LNCaP clone FGC (cell line): Measurements from ENCODE around the gene CYP4F12.

Experiments
- DNase-seq: peaks from one replicate; pipeline ENCODE4 v3.0.0-alpha.2; 2011; ENCODE audit warnings: low read depth
- H3K4me3 ChIP-seq: 2 replicates; pipeline ENCODE4 v1.5.1; 2011; ENCODE audit warnings: mild to moderate bottlenecking, low read depth, low read length, control low read depth
- TF ChIP-seq, protein P1 (sequence below): IDR thresholded peaks from 2 replicates; pipeline ENCODE4 v1.5.1; 2012; ENCODE audit warnings: mild to moderate bottlenecking; ENCODE audit not compliant: control insufficient read depth, insufficient read depth; ENCODE audit errors: extremely low read depth

Gene CYP4F12

DNA sequence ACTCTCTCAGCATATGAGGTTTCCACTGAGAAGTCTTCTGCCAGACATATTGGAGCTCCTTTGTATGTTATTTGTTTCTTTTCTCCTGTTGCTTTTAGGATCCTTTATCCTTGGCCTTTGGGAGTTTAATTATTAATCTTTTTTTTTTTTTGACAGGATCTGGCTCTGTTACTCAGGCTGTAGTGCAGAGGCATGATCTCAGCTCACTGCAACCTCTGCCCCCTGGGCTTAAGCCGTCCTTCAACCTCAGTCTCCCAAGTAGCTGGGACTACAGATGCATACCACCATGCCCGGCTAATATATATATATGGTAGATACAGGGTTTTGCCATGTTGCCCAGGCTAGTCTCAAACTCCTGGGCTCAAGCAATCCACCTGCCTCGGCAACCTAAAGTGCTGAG, 38.8 kb upstream of the CYP4F12 start:
- TF ChIP-seq, protein P1, sequence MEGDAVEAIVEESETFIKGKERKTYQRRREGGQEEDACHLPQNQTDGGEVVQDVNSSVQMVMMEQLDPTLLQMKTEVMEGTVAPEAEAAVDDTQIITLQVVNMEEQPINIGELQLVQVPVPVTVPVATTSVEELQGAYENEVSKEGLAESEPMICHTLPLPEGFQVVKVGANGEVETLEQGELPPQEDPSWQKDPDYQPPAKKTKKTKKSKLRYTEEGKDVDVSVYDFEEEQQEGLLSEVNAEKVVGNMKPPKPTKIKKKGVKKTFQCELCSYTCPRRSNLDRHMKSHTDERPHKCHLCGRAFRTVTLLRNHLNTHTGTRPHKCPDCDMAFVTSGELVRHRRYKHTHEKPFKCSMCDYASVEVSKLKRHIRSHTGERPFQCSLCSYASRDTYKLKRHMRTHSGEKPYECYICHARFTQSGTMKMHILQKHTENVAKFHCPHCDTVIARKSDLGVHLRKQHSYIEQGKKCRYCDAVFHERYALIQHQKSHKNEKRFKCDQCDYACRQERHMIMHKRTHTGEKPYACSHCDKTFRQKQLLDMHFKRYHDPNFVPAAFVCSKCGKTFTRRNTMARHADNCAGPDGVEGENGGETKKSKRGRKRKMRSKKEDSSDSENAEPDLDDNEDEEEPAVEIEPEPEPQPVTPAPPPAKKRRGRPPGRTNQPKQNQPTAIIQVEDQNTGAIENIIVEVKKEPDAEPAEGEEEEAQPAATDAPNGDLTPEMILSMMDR = no peak
- H3K4me3 ChIP-seq = no peak overlapping the region
- DNase-seq = no peak

DNA sequence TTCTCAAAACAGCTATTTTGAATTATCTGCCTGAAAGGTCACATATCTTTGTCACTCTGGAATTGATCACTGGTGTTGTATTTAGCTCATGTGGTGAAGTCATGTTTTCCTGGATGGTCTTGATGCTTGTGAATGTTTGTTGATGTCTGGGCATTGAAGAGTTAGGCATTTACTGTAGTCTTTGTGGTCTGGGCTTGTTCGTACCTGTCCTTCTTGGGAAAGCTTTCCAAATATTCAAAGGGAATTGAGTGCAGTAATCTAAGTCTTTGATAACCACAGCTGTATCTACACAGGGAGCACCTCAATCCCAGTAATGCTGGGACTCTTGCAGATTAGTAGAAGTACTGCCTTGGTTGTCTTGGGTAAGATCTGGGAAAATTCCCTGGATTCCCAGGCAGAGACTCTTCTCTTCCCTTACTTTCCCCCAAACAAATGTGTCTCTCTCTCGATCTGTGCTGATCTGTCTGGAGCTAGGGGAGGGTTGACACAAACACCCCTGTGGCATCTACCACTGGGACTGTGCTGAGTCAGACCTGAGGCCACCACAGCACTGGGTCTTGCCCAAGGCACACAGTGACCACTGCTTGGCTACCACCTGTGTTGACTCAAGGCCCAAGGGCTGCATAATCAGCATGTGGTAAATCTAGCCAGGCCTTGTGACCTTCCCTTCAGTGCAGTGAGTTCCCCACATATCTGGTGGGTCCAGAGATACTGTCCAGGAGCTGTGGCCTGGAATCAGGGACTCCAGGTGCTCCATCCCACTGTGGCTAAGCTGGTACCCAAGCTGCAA, 37.7 kb upstream of the CYP4F12 start:
- TF ChIP-seq, protein P1 = no peak

DNA sequence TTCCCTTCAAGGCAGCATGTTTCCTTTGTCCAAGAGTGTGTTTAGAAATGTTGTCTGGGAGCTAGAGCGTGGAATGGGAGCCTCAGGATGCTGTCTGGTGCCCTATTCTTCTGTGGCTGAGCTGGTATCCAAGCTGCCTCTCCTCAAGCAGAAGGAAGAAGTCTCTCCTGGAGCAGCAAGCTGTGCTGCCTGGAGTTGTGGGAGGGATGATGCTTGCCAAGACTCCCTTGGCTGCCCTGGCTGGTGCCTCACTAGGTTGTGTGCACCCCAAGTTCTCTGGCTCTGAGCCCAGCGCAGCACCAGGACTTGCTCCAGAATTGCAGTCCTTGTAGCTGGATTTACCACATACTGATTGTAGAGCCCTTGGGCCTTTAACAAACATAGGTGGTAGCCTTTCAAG, 36.9 kb upstream of the CYP4F12 start:
- DNase-seq = no peak
- H3K4me3 ChIP-seq = no peak overlapping the region
- TF ChIP-seq, protein P1 = no peak

More for the DNA sequence above, 37.7 kb upstream of the CYP4F12 start:
- no peak for DNase-seq
- no peak overlapping the region for H3K4me3 ChIP-seq

DNA sequence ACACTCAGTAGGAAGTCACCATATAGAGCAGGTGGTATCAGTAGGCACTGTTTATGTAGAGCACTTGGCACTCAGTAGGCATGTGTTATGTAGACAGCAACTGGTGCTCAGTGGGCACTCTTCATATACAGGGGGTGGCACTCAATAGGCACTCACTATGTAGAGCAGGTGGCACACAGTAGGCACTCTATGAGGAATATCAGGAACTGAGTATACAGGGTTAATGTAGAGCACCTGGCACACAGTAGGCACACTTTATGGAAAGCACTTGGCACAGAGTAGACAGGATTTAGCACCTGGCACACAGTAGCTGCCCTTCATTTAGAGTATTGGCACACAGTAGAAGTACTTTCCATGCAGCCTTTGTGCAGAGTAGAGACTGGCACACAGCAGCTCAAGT, 33.3 kb upstream of the CYP4F12 start:
- DNase-seq = no peak
- H3K4me3 ChIP-seq = no peak overlapping the region
- TF ChIP-seq, protein P1 = no peak

DNA sequence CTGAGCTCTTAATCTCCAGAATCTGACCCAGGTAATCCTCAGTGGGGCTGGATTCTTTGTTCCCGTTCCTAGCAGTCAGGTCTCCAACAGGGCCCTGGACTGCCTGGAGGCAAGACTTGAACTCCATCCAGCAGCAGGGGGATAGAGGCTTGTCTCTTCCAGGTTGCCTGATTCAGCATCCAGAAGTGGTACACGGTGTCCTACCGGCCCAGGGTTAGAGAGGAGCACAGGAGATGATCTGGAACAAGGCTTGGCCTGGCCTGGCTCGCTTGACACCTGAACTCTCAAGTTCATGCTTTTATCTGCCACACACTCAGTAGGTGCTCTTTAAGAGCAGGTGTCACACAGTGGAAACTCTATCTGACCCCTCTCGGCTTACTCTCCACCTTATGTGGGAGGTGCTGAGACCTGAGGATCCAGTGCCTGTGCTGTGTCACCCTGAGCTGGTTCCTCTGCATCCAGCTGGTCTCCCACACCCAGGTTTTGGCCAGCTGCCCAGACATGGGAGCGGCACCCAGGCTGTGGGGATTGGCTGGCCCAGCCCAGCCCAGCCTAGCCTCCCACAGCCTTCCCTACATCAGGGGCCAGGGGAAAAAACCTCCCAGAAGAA, 32.5 kb upstream of the CYP4F12 start, which contains the start of gene CYP4F3:
TSS of gene CYP4F3 (plus strand) at position 604 of the 610 bp plus-strand sequence. CDS start 519 bp downstream, outside the sequence.
- DNase-seq = peak; percentile 15
- TF ChIP-seq, protein P1 = no peak
- no peak within 1 kb of the TSS for H3K4me3 ChIP-seq

DNA sequence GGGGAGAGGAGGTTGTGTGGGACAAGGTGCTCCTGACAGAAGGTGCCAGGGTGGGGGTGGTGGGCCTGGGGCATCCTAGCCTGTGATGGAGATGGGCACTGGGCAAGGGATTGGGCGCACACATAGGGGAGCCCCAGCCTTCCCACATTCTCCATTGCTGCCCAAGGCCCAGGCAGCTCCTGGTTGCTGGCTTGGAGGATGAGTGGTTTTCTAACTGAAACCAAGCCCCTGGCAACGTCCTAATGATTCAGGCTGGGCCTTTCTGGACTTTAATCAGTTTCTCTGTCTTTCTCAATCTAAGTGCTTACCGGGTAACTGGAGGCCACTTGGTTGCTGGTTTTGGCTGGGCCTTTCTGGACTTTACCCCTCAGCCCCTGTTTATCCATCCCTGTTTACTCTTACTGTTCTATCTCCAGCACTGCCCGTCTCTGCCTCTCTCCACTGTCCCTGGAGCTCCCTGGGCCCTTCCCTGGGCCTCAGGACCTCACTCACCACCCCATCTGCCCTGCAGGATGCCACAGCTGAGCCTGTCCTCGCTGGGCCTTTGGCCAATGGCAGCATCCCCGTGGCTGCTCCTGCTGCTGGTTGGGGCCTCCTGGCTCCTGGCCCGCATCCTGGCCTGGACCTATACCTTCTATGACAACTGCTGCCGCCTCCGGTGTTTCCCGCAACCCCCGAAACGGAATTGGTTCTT, 31.8 kb upstream of the CYP4F12 start:
- no peak overlapping the region for H3K4me3 ChIP-seq
- TF ChIP-seq, protein P1 = no peak
- no peak for DNase-seq
